Activated naive CD8-positive, alpha-beta T cell treated with anti-CD3 and anti-CD28 coated beads, Interleukin-2, amount 50 U/mL, for 24 hours (primary cell): Measurements from ENCODE around the gene OR11H7.
"Not testable (repeated sequence)": the region's sequence is repeated elsewhere in the genome, so short reads cannot be mapped to it uniquely, and the experiment has no call there.

Source experiments
- ATAC-seq: fragments of 150-1000 bp; cut with Tn5 transposase; one replicate; pipeline ENCODE4 v1.10.0; 2021
- DNase-seq: peaks from one replicate; pipeline ENCODE4 v3.0.0; 2021
- H3K27ac Mint-ChIP-seq: one replicate; pipeline ENCODE4 v1.8.0; 2021; ENCODE audit warnings: mild to moderate bottlenecking, mixed read lengths
- H3K27me3 Mint-ChIP-seq: one replicate; pipeline ENCODE4 v1.8.0; 2021; ENCODE audit warnings: mixed read lengths
- H3K36me3 Mint-ChIP-seq: one replicate; pipeline ENCODE4 v1.8.0; 2021; ENCODE audit warnings: low read depth, mixed read lengths
- H3K4me1 Mint-ChIP-seq: one replicate; pipeline ENCODE4 v1.8.0; 2021; ENCODE audit warnings: mixed read lengths
- H3K4me3 Mint-ChIP-seq: one replicate; pipeline ENCODE4 v1.8.0; 2021; ENCODE audit warnings: mild to moderate bottlenecking, moderate library complexity, mixed read lengths
- H3K9me3 Mint-ChIP-seq: one replicate; pipeline ENCODE4 v1.8.0; 2021; ENCODE audit warnings: mixed read lengths

Gene OR11H7

DNA sequence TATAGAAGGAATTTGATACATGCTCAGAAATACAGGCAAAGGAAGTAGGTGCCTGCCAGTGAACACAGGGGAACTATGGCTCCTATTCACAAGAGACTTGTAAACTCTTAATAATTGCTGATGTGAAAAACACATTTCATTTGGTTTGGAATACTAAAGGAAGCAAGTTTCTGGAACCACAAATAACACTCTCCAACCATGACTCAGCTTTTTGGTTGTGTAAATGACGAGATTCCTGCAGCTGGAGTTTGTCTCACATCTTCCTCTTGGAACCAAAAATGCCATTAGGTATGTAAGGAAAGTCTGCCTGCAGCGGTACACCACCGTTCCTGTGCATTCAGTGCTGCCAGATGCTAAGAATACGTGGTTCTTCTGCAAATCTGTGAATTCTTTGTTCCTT, 9.7 kb upstream of the OR11H7 start:
- Mint-ChIP-seq H3K27ac (no peak overlapping the region), H3K4me3 (no peak overlapping the region), H3K4me1 (no peaks in the 10 kb centered on the region), H3K9me3 (no peaks in the 10 kb centered on the region), H3K27me3 (peaks cover 3% of the 10 kb centered on the region), H3K36me3 (no peaks in the 10 kb centered on the region)
- DNase-seq (no peak), ATAC-seq (no peak)

DNA sequence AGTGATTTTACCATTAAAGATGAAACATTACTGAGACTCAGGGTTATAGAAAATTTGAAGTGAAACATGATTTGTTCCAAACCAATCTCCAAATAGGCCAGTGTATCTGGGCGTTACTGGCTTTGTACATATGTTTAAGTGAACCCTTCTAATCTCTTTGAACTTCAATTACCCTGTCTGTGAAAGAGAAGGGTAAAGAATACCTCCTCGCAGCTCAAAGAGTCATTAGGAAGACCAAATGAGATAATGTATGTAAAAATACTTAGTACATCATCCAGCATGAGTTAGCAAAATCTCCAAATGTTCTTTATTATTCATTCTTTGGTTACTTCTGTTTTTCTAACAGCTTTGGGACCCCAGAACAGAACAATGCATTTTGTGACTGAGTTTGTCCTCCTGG, 5.4 kb upstream of the OR11H7 start, which contains the start of gene OR11H6:
Gene OR11H6 (plus strand): TSS at position 301 of the 400 bp plus-strand sequence. CDS start 0 bp downstream, at position 301.
- no peaks in the 10 kb centered on the region for H3K9me3 Mint-ChIP-seq
- no peaks in the 10 kb centered on the region for H3K36me3 Mint-ChIP-seq

DNA sequence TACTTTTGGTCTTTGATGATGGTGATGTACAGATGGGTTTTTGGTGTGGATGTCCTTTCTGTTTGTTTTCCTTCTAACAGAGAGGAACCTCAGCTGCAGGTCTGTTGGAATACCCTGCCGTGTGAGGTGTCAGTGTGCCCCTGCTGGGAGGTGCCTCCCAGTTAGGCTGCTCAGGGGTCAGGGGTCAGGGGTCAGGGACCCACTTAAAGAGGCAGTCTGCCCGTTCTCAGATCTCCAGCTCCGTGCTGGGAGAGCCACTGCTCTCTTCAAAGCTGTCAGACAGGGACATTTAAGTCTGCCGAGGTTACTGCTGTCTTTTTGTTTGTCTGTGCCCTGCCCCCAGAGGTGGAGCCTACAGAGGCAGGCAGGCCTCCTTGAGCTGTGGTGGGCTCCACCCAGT, 6.6 kb downstream of the OR11H7 start:
- not testable (repeated sequence) for H3K27me3 Mint-ChIP-seq, H3K4me1 Mint-ChIP-seq, H3K4me3 Mint-ChIP-seq, H3K36me3 Mint-ChIP-seq, DNase-seq, ATAC-seq, H3K27ac Mint-ChIP-seq, H3K9me3 Mint-ChIP-seq

More for the DNA sequence above, 5.4 kb upstream of the OR11H7 start, which contains the start of gene OR11H6:
- no peak for ATAC-seq
- Mint-ChIP-seq H3K4me3 (no peak within 1 kb of the TSS), H3K27me3 (peaks cover 10% of the 10 kb centered on the region), H3K4me1 (no peaks in the 10 kb centered on the region), H3K27ac (no peak within 1 kb of the TSS)
- DNase-seq, result no peak

DNA sequence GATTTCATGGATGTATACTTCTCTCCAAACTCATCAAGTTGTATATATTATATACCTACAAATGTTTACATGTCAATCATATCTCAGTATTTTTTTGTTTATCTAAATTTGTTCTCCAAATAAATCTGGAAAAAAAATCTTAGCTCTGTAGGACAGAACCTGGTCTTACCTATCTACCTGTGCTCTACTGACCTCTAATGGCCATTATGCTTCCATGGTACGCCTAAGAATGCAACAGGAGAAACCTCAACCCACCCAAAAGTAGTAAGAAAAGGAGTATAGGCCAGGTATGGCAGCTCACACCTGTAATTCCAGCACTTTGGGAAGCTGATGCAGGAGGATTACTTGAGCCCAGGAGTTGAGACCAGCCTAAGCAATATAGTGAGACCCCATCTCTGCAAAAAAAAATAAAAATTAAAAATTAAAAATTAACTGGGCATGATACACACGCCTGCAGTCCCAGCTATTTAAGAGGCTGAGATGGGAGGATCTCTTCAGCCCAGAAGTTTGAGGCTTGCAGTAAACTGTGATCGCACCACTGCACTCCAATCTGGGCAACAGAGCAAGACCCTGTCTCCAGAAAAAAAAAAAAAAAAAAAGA, 19.0 kb downstream of the OR11H7 start:
- ATAC-seq (no peak), DNase-seq (no peak)
- H3K4me3 Mint-ChIP-seq, result no peak overlapping the region
- H3K27me3 Mint-ChIP-seq, result no peaks in the 10 kb centered on the region
- H3K36me3 Mint-ChIP-seq, result no peaks in the 10 kb centered on the region
- no peaks in the 10 kb centered on the region for H3K4me1 Mint-ChIP-seq
- H3K9me3 Mint-ChIP-seq, result peaks cover 6% of the 10 kb centered on the region
- H3K27ac Mint-ChIP-seq, result no peak overlapping the region

DNA sequence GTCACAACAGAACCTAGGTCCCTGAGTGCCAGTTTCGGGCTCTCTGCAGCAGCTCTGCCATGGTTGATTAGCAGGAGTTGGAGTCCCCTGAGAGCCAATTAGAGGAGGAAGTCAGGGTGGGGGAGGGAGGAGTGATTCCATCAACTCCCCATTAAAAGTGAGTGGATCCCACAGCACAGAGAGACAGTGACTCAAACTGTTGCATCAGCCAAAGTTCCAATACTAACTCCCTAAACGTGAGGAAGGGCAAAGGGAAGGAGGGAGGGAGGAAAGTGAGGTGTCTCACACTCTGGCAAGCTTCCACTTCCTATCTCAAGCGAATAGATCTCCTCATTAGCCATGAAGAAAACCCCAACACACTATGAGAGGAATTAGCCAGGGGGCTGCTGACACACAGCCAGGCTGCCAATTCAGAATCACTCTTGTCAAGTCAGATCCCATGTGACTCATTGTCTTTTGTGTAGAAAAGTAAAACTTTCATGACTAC, 33.9 kb downstream of the OR11H7 start:
- no peaks in the 10 kb centered on the region for H3K27me3 Mint-ChIP-seq
- H3K36me3 Mint-ChIP-seq, result peaks cover 2% of the 10 kb centered on the region
- ATAC-seq, result no peak
- no peak for DNase-seq
- H3K9me3 Mint-ChIP-seq, result no peaks in the 10 kb centered on the region
- no peak overlapping the region for H3K27ac Mint-ChIP-seq
- H3K4me3 Mint-ChIP-seq, result no peak overlapping the region
- peaks cover 3% of the 10 kb centered on the region for H3K4me1 Mint-ChIP-seq

DNA sequence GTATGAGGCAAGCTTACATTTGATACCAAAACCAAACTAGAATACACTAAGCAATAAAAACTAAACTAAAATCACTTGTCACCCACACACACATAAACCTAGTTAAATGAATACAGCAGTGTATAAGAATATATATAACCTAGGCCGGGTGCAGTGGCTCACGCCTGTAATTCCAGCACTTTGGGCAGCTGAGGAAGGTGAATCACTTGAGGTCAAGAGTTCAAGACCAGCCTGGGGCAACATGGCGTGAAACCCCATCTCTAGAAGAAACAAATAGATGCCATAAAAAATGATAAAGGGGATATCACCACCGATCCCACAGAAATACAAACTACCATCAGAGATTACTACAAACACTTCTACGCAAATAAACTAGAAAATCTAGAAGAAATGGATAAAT, 35.6 kb downstream of the OR11H7 start:
- not testable (repeated sequence) for H3K36me3 Mint-ChIP-seq, H3K27ac Mint-ChIP-seq, DNase-seq, H3K27me3 Mint-ChIP-seq, H3K9me3 Mint-ChIP-seq, H3K4me3 Mint-ChIP-seq, H3K4me1 Mint-ChIP-seq, ATAC-seq

DNA sequence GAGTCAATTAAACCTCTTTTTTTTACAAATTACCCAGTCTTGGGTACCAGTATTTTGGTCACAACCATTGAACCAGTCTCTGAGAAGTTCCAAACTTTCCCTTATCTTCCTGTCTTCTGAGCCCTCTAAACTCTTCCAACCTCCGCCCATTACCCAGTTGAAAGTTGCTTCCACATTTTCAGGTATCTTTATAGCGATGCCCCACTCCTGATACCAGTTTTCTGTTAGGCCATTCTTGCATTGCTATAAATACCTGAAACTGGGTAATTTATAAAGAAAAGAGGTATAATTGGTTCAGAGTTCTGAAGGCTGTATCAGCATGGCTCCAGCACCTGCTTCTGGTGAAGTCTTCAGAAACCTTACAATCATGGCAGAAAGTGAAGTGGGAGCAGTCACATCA, 45.3 kb downstream of the OR11H7 start:
- DNase-seq, result no peak
- Mint-ChIP-seq H3K4me3 (no peak overlapping the region), H3K27me3 (no peaks in the 10 kb centered on the region), H3K9me3 (peaks cover 29% of the 10 kb centered on the region), H3K27ac (no peak overlapping the region), H3K4me1 (peaks cover 6% of the 10 kb centered on the region), H3K36me3 (peaks cover 48% of the 10 kb centered on the region)
- ATAC-seq, result no peak

DNA sequence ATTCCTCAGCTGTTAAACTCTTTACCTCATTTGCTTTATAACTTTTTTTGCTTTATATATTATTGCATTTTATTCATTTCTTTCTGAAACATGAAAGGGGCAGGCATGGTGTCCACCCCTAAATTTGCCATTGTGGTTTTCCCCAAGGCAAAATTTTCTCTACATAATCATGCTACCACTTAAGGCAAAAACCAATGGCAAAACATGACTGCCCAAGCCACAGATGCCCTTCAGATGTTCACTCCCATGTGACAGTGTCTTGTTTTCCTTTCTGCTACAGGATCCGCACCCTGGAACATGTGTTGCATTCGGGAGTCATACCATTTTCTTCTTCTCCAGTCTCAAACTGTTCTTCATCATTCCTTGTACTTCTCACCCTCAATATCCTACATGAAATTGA, 48.6 kb downstream of the OR11H7 start:
- peaks cover 22% of the 10 kb centered on the region for H3K9me3 Mint-ChIP-seq

DNA sequence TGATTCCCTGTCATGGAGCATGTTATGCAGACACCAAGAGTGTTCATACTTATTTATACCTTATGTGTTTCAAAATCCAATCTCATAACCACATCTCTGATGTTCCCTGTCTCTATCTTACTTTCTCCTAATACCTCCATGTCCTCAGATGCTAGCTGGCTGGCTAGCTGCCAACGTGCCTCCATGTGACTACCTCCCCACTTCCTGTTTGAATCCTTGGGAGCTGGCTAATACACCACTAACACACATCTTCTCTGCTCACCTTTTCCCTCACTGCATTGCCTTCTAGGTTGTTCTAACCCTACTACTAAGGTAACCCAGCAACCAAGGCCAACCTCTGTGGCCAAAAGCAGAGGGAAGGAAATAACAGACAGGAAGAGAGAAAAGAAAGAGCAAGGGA, 49.6 kb downstream of the OR11H7 start:
- Mint-ChIP-seq H3K9me3 (peaks cover 21% of the 10 kb centered on the region), H3K27me3 (no peaks in the 10 kb centered on the region), H3K4me3 (no peak overlapping the region), H3K36me3 (peaks cover 65% of the 10 kb centered on the region), H3K4me1 (peaks cover 19% of the 10 kb centered on the region), H3K27ac (no peak overlapping the region)
- DNase-seq (peak; percentile 6), ATAC-seq (no peak)

More for the DNA sequence above, 48.6 kb downstream of the OR11H7 start:
- H3K4me1 Mint-ChIP-seq, result peaks cover 19% of the 10 kb centered on the region
- H3K4me3 Mint-ChIP-seq, result no peak overlapping the region
- no peaks in the 10 kb centered on the region for H3K27me3 Mint-ChIP-seq
- no peak overlapping the region for H3K27ac Mint-ChIP-seq
- no peak for ATAC-seq
- peaks cover 66% of the 10 kb centered on the region for H3K36me3 Mint-ChIP-seq
- no peak for DNase-seq

DNA sequence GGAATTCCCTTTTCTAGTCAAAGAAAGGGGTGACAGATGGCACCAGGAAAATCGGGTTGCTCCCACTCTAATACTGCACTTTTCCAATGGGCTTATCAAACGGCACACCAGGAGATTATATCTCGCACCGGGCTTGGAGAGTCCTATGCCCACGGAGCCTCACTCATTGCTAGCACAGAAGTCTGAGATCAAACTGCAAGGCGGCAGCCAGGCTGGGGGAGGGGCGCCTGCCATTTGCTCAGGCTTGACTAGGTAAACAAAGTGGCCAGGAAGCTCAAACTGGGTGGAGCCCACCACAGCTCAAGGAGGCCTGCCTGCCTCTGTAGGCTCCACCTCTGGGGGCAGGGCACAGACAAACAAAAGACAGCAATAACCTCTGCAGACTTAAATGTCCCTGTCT, 51.5 kb downstream of the OR11H7 start:
- not testable (repeated sequence) for H3K27me3 Mint-ChIP-seq, H3K4me3 Mint-ChIP-seq, H3K9me3 Mint-ChIP-seq, DNase-seq, H3K27ac Mint-ChIP-seq, ATAC-seq
- H3K4me1 Mint-ChIP-seq, result peaks cover 19% of the 10 kb centered on the region
- peaks cover 63% of the 10 kb centered on the region for H3K36me3 Mint-ChIP-seq
